OCI-M2 (cell line): ENCODE data around the gene CNTN5.
"Not testable (repeated sequence)": the region's sequence is repeated elsewhere in the genome, so short reads cannot be mapped to it uniquely, and the experiment has no call there.

Source experiments
- DNase-seq: peaks from one replicate; lab custom pipeline; 2025; ENCODE audit not compliant: unreplicated experiment; lab: John Stamatoyannopoulos, UW

CNTN5 gene

DNA sequence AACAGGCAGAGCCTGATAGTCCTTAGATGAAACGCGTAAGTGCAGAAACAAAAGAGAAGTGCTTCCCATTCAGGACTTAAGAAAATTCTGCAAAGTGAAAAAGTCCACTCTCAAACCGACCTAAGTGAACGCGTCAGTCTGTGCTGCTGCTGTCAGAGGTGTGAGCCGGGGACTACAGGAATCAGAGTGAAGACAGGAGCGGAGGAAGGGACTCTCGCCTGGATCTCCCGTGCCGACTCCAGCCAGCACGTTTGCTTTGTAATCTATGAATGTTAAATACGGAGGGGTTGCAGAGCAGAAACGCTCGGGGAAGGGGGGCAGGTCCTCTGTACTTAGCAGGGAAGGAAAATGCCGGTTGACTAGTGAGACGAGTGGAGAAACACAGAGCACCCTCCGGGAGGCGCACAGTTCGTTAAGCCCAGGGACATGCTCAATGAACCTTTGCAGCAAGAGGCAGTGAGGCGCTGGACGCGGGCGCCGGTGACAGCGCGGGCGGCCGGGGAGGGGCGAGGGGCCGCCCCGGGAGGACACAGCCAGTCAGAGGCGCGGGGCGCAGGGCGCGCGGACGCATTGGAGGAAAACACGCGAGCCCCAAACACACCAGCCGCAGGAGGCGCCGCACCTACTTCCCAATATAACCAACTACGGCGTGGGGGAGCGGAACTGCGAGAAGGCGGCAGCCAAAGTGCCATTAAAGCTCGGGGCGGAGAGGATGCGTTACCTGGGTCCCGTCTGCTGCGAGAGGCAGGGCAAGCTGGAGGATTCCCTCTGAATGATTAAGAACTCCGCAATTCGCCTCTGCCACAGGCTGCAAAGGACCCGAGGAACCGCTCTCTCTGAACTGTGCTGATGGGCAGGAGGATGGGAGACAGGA lies at the start of gene CNTN5:
CNTN5 (plus strand) TSS at position 598 of the 874 bp plus-strand sequence.
- no peak for DNase-seq

DNA sequence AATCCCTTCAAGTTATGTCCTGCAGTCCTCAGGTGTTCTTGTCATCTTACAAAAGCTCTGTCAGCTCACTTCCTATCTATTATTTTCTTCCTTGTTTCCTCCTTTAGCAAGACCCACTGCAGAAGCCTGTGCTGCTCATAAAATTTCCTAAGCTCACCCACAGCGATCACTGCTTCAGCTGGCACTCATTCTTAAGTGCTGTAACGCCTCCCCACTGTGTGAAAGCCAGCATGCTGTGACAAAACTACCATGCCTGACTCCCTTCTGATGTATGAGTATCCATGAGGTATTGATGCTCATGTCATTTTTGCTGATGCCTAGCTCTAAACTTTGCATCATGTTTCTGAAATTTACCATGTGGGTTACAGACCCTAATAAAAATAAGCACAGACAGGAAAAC lies 41.5 kb upstream of the CNTN5 start:
- DNase-seq = no peak

DNA sequence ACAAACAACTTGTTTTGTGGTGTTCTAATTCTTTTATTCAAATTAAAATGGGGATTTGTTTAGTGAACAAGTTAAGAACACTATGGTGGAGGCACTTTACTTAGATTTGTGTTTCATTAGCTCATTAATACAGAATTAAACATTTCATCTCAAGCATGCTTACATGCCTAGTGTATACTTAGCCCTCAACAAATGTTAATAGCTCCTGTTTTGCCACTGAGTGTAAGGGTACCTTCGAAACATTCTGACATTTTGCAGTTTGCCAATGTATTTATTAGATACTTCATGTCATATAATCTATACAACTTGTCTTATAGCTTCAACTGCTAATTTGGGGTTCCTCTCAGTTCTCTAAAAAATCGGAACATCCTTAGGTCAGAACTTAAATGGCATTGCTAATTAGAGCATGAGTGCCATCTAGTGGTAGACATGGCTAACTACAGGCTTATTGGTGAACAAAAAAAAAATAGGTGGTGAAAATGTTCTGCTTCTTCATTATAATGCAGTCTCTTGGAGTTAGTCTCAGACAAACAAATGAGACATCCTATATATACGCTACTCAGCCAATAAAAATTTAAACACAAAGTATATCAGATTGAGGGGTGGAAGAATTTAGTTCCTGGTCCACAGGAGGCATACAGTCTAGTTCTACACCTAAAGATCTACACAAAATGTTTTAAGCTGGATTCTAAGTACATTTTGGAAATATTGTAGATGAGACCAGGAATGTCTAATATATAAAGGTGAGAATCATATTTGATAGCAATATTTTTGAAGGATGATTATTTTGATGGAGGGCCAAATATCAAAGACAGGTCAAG lies 4.9 kb upstream of the CNTN5 start:
- DNase-seq = no peak

DNA sequence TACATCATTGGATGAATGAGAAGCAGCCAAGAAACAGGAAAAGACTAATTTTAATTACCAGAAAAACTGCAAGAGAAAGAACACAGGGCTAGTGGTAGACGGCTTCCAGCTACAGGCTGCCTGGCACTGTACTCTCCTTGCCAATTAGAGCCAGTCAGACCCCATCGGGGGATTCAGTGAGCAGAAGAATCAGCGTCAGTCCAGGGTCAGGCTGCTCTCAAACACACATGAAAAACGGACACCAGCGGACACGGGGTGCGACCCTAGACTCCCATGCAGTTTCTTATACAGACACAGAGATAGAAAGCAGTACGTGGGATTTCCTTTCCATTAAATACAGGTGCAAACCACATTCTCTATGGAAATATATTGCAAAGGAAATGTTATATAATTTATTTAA lies 1.1 kb upstream of the CNTN5 start:
- DNase-seq = no peak

DNA sequence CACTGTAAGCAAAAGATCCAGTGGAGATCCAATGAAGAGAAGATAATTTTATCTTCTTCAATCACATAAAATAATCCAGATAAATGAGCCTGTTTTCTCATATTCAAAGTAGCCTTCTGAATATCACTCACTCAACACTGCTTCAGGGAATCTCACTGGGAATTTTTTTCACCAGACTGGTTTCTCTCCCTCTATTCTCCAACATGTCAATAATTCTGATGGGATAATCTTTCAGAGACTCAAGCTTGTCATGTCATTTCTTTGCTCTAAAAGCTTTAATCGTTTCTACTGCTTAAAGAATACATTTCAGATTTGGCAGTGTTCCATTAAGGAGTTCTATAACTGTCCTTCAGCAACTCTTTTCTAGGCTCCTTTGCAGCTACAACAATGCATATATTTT lies 16.3 kb downstream of the CNTN5 start:
- no peak for DNase-seq

DNA sequence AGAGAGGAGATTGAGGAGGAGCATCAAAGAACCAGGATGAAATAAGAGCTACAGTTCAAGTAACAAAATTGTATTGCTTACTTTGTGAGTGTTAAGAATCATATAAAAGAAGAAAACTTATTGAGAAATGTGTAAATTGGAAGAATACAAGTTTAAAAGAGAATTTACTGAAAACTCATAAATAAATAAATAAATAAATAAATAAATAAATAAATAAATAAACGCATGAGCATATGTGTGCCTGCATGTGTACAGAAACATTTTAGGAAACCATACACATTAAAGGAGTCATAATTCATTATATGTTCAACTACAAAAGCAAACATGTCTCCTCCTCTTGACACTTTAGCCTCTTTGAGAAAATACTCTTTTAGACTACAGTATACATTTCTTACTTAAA lies 42.6 kb downstream of the CNTN5 start:
- DNase-seq = no peak

DNA sequence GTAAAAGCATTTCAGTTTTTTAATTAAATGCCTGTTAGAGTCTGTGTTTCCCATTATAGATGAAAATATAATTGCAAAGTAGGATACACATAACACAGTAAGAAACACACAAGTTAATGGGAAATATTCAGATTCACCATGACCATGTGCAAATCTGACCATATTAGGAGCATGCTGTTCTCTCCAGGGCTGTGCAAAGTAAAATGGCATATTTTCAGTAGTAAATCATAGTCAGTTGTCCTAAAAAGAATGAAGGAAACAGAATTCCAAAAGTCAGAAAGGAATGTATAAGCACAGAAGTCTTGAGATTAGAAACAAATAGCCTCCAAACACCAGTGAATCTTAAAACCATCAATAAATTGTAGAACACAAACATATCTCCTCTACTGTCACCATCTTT lies 44.4 kb downstream of the CNTN5 start:
- DNase-seq = no peak

DNA sequence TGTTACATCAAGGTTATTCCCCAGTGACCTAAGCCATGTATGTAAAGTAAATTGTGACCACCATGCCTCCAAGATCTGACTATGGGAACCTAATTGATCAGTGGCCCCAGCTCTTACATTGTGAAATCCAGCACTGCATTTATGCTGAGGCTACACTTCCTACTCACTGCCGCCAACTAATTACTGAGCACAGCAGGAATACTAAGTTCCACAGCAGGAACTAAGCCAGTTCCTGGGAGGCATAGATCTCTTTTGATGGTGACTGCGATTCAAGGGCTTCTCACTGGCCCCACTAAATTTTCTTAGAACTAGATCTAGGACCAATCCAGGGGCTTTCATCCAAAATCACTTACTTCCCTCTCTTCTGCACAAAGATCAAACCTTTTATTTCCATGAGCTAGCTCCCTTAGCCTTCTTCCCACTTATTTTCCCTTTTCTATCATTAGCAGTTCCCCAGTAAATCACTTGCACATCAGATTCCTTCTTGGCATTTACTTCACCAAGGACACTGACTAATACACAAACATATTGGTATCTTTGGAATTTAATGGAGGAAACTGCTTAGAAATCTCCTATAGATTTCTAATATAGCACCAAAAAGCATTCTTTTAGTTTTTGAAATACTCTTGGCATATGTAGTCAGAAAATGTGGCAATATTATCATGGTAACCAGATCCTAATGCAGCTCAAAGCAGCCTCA lies 46.0 kb downstream of the CNTN5 start:
- no peak for DNase-seq

DNA sequence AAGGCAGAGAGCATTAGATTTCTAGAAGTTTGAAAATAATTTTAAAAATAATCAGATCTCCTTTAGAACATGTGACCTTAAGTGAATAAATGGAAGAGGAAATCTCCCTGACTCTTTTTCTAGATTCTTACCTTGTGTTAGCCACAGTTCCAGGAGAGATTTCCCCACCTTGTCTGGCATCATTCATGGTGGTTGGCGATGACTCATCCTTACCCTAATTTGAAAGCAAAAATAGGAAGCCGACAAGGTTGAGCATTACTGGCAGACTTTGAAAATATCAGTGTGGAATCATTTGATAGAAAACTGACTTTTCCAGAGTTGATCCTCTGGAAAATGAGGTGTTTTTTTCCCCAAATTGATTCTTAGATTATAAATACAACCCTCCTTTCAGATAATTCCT lies 48.1 kb downstream of the CNTN5 start:
- DNase-seq = no peak

DNA sequence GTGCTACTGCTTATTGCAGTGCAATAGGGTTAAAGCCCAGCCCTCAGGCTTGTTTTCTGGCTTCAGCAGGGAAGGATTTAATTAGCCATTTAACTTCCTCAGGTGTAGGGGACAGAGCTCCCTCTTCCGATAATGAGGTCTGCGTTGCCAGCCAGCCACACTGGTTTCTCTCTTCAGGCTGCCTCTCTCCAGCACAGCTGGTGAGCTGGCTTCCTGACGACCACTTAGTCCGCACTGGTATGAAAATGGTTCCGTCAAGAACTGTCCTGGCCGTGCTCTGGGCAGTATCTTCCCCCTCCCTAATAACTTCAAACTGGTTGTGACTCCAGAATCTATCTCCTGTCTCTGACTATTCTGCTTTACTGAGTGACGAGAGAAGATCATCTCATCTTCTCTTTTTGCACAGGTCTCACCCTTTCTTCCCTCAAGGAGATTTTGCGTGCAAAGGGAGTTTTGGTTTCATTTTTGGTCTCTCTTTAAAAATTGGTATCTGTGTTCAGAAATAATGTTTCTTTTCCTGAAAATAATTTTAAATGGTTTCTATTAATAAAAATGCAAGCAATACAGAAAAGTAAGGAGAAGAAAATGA lies 49.2 kb downstream of the CNTN5 start:
- DNase-seq = no peak

DNA sequence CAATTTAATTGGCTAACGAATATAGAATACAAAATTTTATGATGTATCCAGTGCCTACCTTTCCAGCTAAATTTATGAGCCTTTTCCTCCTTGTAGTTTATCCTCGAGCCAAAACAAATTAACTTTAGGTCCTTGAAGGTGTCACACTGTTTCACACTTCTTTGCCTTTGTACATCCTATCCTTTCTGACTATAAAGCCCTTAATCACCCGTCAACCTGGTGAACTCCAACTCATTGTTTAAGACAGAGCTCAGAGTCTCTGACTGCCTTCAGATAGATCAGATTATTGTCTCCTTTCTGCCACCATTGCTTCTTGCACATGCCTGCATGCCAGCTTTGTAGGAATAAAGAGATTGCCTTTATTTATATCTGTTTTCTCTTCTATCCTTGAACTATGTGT lies 58.8 kb downstream of the CNTN5 start:
- no peak for DNase-seq

DNA sequence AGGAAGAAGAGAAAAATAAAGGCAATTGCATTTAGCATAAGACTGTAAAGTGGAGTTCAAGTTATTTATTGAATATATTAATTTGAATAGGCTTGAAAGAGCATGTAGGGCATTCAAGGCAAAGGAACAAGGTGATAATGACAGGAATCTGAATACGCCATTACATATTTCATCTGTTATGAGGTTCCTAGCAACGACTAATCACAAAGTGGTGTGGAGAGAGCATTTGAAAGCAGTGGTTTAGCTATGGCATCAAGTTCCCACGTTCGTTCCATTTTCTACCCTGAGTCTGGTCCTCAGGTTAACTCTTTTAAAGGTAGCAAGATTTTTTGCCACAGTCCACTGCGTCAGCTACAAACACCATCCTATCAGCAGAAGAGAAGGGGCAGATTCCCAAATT lies 59.4 kb downstream of the CNTN5 start:
- DNase-seq = no peak

DNA sequence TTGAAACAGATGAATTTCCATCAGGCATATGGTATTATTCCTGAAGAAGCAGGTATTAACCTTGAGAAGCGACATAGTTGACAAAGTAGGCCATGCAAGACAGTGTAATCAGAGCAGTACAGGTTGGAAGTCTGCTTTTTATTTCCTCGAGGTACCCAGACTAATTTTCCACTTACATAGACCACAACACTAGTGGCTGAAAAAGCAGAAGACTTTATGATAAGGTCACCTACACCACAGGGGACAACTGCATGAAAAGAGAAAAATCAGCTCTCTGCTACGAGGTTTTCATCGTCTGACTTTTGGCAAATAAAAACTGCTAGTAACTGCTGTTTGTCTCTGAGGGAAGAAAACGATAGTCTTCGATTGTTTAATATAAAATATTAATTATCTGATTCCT lies 77.5 kb downstream of the CNTN5 start:
- DNase-seq = no peak

DNA sequence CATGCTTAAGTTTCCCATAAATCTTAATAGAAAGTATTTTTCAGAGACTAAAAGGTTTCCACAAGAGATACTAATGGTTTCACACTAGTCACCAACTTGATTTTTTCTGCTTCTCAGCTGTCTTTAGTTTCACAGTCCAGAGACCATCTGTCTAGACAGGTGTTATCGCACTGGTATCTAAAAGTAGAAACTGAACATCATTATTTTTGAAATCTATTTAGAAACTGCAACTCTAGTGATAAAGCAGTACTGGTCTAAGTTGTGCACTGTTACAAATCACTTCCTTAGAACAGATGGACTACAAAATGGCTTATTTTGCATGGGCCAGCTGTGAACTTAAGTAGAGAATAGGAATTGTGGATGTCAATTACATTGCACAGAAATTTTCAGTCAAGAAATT lies 78.0 kb downstream of the CNTN5 start:
- DNase-seq = no peak

DNA sequence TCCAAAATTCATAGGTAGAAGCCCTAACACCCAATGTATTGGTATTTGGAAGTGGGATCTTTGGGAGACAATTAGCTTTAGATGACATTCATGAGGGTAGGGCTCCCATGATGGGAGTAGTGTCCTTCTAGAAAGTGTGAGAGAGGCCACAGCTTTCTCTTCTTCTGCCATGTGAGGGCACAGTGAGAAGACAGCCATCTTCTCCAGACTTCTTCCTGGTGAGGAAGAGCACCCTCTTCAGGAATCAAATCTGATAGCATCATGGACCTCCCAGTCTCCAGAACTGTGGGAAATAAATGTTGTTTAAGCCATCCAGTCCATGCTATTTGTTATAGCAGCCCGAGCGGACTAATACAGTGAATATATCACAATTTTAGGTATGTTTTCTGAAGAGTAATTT lies 96.9 kb downstream of the CNTN5 start:
- no peak for DNase-seq

DNA sequence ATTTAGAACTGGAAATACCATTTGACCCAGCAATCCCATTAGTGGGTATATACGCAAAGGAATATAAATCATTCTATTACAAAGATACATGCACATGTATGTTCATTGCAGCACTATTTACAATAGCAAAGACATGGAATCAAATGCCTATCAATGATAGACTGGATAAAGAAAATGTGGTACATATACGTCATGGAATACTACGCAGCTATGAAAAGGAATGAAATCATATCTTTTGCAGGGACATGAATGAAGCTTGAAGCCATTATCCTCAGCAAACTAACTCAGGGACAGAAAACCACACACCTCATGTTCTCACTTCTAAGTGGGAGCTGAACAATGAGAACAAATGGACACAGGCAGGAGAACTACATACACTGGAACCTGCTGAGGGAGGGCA lies 113.1 kb downstream of the CNTN5 start:
- DNase-seq = not testable (repeated sequence)

DNA sequence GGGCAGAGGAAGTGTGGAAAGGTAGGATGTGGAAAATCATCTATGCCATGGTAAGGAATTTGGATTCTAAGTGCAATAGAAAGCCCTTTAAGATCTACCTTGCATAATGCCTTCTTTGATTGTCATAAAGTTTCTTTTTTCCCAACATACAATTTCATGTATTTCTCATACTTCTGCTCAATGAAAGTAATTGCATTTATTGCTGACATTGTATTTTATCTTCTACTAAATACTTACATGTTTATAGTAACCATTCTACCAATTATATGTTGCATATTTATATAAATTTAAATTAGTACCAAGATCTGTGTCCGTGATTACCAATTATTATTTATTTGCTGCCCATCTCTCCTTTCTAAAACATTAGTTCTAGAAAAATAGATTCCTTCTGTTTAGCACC lies 114.8 kb downstream of the CNTN5 start:
- no peak for DNase-seq

DNA sequence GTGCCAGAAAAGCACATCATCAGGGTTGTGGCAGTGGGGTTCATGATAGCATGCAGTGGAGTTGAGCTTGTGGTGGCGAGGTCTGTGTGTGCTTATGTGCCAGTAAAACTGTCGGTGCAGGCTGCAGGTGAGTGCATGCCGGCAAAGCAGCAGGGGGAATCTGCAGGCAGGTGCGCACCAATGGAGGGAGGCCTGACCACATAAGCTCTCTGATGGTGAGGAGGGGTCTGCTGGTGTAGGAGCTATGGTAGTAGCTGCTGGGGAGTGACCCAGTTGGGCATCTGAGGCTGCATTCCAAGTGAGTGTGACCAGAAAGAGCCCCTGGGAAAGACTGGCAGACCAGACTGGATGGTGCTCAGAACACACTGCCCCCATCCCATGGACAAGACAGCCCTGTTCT lies 121.5 kb downstream of the CNTN5 start:
- no peak for DNase-seq

DNA sequence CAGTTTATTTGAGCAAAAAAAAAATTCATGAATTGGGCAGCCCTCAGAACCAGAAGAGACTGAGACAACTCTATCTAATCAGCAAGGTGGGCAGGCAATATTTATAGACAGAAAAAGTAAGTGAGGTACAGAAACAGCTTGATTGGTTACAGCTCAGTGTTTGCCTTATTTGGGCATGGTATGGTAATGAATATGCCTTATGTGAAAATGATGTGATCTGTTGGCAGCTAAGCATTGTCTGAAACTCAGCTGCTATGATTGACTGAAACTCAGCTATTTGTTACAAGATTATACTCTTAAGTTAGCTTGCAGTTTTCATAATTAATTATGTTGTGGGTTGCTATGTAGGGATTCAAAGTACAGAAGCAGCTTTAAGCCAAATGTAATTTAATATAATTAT lies 127.6 kb downstream of the CNTN5 start:
- DNase-seq = no peak

DNA sequence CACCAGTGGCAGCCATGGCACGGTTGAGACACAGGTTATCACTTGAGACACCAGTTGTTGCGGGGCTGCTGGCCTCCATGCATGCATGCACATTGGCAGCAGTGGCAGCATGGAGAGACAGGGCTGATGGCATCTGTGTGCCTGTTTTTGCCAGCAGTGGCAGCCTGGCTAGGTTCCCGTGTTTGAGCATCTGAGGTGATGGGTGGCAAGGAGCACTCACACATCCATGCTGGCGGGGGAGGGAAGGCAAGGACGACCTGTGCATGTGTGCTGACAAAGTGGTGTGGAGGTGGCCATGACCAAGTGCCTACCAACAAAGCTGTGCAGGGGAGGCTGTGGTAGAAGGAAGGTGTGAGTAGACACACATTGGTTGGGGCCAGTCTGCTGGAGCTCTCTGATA lies 133.5 kb downstream of the CNTN5 start:
- no peak for DNase-seq

DNA sequence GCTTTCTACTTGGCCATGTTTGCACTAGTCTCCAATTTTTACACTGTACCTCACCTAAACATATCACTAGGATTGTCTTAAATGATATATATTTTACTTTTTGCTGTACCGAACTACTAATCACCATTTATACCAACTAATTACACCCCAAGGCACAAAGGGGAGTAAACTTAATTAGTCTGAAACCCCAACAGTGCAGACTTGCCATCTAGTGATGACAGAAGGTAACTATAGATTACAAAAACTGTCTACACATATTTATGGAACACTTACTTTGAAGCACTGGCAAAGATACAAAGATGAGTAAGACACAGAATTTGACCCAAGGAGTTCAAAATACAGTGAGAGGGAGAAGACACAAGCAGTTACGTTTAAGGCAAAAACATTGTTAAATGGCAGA lies 139.7 kb downstream of the CNTN5 start:
- DNase-seq = no peak
